ENCODE results near the gene KCNQ1.

Gene KCNQ1

DNA sequence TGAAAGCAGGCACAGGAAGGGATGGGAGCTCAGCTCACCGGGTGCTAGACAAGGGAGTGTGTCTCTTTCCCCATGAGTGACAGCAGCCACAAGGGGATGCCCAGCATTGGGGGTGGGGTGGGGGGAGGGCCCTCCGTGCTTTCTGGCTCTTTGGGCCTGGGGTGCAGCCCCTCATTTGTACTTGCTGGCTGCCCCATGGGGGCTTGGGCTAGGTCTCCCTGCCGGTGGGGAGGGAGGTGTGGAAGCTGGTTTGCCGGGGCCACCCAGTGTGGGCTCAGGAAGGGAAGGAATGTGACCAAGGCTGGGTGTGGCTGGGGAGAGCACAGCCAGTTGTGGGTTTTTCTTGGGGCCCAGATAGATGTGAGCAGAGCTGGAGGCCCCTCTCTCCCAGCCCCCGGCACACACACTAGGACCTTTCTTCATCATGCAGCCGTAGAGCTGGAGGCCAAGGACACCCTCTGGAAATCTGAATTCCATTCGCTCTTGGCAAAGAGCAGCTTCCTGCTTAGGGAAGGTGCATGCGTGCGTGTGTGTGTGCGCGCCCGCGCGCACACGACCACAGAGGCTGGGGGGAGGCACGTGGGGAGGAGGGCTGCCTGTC lies 229.2 kb downstream of the KCNQ1 start:
- DNase-seq (ENCODE audit: insufficient read length, low spot score) (no peak), FAIRE-seq (no peak)

DNA sequence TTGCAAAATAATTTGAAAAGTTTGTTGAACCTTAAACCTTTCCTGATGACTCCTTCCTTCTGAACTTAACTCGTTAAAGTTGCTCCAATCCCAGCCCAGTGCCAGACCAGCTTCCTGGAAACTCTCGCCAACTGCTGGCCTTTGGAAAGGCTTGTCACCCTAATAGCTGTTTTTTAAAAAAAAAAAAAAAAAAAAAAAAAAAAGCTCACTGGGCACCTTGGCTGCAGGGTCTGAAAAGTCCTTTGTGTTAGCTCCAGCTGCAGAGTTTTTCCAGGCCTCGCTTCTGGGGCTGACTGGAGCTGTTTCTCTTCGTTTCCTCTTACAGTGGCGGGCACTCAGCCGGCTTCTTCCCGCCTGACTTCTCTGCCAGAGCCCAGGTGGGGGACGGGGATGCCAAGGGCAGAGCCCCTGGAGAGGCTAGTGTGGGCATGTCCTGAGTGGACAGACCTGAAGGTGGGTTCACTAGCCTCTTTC lies 229.9 kb downstream of the KCNQ1 start:
- FAIRE-seq: no peak
- no peak for DNase-seq (ENCODE audit: insufficient read length, low spot score)

DNA sequence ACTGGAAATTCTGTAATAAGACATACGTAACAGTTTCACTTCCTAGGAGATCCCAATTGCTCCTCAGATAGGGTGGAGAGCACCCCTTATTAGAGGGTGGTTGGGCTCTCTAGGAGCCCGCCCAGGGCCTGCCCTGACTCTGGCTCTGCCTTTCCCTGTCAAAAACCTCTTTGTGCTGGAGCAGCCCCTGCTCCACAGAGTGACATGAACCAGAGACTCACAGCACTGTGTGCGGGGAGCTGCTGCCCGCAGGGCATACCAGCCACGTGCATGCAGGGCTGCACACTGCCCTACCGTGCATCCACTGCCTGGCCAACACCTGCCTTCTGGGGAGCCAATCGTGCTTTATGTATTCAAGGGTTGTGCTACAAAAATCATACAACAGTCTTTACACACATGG lies 230.7 kb downstream of the KCNQ1 start:
- no peak for DNase-seq (ENCODE audit: insufficient read length, low spot score)
- FAIRE-seq: no peak

DNA sequence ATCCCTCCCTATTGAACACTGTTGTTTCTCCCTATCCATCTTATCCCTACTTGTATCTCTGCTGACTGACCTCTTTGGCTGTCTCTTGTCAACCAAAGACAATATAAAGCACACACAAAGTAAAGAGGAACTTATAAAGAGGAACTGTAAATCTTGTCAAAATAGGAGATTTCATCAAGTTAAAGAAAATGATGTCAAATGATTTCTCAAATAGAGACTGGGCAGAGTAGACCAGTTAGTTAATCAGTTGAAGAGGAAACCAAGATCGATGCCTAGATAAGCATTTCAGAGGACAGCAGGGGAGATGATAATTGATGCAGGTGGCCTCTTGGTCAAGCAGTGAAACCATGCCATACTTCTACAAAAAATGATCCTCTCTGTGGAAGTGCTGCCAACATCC lies 232.3 kb downstream of the KCNQ1 start:
- FAIRE-seq (no peak), DNase-seq (ENCODE audit: insufficient read length, low spot score) (no peak)

DNA sequence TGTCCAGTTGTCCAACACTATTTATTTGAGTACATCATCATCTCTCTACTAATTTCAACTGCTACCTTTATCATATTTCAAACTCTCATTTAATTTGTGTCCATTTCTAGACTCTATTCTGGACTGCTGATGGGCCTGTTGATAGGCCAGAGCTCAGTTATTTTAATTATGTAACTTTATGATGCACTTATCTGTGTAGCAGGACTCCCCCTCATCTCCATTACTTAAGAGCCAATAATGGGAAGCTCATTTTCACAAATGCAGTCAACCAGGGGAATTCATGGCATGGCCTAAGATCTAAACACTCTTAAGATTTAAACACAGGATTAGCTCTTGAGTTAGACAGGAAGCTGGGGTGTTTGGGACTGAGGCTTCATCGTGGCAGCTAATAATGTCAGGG lies 233.6 kb downstream of the KCNQ1 start:
- FAIRE-seq (no peak), DNase-seq (ENCODE audit: insufficient read length, low spot score) (no peak)

DNA sequence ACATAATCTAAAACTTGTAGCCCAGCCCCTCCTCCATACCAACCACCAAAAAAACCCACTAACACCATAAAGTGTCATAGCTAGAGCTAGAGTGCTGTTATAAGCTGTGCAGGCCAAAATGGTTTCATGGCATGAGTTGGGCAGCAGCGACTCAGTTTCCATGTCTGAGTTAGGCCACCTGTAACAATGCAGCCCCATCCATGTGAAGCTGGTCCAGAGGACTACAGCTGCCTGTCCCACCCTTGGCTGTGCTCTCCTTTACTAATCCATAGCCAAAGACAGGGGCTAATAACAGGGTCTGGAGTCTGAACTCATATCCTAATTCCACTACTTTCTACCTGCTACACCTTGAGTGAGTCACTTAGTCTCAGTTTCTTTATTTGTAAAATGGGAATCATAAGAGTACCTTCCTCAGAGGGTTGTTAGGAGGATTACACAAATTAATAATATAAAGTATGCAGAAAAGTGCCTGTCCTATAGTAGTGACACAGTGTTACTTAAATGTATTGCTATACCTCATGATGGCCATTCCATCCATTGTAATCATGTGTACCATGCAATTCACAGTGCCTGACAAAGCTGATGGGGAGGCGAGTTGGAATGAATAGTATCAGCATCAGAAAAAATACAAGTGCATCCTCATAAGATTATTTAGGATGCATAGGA lies 234.3 kb downstream of the KCNQ1 start:
- no peak for DNase-seq (ENCODE audit: insufficient read length, low spot score)
- FAIRE-seq: no peak

DNA sequence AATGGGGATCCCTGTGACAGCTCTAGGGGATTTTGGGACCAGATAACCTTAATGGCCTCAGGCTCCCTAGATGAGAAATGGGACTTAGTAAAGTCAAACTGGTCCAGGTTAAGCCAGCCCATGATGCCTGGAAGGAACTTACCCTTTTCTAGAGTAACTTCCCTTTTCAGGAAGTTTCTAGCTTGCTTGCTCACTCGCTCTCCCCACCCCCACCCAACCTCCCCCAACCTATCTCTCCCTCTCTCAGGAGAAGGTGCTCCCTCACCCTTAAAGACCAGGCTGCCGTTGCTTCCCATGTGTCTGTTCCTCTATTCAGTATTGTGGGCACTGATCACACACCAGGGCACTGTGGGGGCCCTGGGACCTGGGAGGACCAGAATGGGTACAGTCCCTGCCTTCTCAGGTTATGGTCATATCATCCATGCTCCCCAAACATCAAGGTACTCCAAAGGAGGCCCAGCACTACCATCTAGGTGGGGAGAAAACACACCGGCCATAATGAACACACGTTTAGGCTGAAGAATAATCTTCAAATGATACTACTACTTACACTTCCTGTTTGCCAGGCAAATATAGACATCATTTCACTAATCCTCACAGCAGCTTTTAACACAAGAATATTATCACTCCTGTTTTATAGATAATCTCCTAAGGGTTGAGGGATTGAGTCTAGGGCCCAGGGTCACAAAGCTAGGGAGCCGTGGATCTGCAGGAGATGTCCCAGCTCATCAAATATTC lies 236.8 kb downstream of the KCNQ1 start:
- DNase-seq (ENCODE audit: insufficient read length, low spot score) (no peak), FAIRE-seq (no peak)

DNA sequence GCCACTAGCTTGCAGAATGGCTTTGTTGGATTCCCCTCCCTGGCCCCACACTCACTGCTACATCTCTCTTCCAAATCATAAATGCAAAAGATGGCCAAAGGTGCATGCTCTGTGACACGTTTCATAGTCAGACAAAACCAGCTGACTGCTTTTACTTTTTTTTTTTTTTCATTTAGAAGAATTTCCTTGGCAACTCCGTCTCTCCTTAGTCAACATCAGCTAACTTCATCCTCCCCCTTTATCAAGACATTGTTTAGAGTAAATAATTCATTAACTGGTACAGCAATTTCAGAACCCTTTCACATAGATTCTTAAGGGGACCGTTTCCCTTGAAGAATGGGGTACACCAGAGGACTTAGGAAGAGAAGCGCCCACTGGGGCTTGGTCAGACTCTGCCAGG lies 239.0 kb downstream of the KCNQ1 start:
- no peak for FAIRE-seq

DNA sequence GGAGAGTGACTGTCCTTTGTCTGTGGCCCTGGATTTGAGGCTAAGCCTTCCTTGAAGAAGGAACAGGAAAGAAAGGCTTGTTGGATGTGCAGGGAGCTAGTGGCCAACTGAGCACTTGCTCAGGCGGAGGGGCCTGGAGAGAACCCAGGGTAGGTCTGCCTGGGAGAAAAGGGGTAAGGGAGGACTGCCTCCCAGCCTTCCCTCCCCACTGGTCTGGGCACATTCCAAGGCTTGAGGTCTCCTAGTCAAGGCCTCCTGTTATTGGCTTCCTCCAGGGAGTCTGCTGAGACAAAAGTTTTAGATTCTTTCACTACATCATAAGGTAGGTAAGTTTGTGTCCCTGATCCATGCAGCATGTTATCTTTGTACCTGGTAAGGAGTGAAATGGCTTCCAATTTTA lies 239.8 kb downstream of the KCNQ1 start:
- FAIRE-seq: no peak
- no peak for DNase-seq (ENCODE audit: insufficient read length, low spot score)

More for the DNA sequence above, 239.0 kb downstream of the KCNQ1 start:
- DNase-seq (ENCODE audit: insufficient read length, low spot score): no peak

DNA sequence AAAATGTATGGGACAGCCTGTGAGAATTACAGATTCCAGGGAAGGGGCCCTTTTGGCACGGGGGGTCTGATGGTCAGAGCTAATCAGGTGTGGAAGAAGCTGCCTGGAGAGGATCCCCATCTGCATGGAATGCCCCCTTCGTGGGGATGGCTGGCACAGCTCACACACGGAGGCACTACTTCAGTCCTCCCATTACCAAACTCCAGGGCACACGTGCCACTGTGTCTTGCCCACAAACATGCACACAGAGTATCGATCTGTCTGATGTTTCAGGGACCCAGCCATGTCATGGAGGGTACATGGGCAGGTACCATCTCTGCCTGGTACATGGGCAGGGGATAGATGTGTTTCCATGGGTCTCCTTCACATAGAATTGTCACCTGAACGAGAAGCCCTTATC lies 240.2 kb downstream of the KCNQ1 start:
- DNase-seq (ENCODE audit: insufficient read length, low spot score): no peak
- no peak for FAIRE-seq

DNA sequence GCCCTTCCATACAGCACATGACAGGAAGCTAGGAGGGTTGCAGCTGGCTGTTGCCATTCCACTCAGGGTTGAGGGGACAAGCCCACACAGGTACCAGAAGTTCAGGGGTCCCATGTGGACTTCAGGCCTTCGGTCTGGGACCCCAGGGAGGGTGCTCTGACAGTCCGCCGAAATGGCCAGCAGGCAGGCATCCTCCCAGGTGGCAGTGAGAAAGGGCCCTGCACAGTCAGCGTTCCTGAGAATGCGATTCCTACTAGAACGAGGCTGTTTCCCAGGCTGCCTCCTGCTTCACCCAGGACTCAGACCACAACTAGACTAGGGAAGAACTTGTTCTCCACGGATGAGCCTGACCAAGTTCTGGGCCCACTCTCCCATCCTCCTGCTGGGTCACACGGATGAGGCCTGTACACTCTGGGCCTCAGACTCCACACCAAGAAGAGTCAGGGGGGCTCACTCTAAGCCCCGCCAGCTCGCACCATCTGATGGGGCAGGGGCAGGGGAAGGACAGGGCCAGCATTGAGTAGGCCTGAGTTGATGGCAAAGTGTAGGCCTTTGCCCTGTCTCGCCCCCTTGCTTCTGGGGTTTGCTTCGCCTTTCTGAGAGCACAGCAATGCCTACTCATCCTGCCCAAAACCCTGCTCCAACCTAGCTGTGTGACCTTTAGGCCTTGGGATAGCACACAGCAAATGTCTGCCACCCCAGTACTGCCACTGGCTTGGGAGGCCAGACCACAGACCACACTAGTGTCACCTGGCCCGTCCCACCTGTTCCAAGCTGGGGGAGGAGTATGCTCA lies 241.0 kb downstream of the KCNQ1 start:
- no peak for DNase-seq (ENCODE audit: insufficient read length, low spot score)
- no peak for FAIRE-seq

DNA sequence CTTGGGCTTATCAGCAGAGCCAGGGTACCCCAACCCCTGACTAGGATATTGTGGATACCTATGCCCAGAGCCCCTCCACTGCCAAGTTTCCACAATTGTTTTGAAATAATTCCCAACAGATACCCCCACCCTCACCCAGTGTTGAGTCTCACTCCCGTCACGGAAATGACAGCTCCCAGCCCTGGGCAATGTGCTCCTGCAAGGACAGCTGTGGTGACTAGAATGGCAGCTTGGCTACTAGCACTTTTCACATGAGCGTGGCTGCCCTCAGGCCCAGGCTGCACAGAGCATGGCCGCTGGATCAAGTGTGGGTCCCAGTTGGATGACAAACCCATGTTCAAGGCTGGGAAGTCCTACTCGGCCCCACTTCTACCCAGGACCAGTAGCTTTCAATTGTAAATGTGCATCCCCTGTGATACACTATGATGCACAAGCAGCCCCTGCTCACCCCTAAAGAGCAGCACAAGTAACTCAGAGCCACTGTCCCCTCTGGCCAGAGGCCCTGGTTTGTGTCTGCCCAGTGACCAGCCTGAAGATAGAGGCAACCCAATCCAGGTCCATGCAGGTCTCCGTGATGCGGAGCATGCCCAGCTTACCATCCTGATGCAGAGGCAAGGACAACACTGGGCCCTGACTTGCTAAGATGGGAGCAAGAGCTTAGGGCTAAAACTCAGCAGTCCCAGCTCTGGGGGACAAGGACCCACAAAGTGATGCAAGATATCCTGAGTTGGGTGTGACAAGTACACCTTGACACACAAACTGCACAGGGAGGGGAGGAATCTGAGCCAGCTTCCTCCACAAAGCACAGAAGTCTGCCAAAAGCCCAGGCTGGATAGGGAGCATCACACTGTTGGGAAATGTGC lies 241.8 kb downstream of the KCNQ1 start:
- DNase-seq (ENCODE audit: insufficient read length, low spot score): no peak
- FAIRE-seq: no peak

DNA sequence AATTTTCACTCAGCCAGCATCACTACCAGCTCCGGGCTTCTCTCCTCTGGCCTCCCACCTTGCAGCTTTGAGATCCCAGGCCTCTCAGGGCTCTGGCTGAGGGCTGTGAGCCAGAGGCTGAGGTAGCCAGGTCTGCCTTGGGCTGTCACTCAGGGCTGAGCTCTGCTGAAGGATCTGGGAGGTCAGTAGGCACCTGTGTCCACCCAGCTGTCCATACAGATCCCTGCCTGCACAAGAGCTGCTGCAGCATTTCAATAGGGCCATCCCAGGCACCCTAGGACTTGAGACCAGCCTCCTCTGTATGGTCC lies 242.4 kb downstream of the KCNQ1 start:
- FAIRE-seq (no peak), DNase-seq (ENCODE audit: insufficient read length, low spot score) (no peak)

DNA sequence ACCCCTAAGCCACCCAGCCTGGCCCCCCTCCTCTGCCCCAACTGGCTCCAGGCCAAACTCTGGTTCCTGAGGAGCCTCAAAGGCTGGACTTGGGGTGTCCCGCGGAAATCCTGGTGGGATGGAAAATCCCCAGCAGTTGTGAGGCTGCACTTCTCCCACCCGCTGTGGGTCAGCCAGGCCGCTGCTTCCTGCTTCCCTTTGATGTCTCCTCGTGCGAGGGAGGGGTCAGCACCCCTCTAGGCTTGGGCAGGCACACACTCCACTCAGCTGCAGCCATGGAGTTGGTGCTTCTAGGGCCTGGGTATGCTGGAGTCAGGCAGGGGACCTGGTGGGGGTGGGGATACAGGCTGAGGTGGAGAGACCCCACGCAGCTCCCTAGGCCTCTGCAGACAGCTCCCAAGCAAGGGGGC lies 243.0 kb downstream of the KCNQ1 start:
- no peak for DNase-seq (ENCODE audit: insufficient read length, low spot score)
- FAIRE-seq: no peak

DNA sequence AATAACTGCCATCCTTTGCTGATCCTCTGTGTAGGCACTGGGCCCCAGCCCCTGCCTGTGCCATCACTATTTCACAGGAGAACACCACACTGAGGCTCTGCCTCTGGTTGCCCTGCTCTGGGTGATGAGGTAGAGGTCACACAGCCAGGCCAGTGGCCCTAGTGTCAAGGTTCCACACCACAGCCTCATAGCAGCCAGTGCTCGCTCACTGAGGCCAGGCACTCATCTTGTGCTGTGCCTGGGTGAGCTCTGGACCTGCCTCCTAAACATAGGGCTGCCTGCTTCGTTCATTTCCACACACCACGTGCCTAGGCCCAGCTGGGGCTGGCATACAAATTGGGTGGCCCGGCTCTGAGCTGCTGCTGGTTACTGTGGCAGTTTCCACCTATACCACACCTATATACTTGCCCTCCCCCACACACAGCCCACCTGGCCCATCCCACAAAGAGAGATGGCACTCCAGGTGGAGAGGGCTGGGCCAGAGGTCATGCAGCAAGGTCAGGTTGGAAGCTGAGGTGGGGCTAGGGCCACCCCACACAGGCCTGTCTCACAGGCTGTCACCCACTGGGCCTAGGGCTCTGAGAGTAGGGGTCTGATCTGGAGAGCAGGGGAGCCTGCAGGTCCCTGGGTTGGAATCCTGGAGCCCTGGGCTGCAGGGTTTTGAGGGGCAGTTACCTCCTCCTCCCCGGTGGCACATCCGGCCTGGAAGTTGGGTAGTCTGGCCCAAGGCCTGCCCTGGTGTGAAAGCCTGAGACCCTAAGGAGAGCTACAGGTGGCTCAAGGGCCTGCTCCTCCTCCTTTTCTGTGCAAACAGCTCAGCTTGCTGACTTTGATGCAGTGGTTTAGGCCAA lies 243.8 kb downstream of the KCNQ1 start:
- FAIRE-seq (no peak), DNase-seq (ENCODE audit: insufficient read length, low spot score) (no peak)

DNA sequence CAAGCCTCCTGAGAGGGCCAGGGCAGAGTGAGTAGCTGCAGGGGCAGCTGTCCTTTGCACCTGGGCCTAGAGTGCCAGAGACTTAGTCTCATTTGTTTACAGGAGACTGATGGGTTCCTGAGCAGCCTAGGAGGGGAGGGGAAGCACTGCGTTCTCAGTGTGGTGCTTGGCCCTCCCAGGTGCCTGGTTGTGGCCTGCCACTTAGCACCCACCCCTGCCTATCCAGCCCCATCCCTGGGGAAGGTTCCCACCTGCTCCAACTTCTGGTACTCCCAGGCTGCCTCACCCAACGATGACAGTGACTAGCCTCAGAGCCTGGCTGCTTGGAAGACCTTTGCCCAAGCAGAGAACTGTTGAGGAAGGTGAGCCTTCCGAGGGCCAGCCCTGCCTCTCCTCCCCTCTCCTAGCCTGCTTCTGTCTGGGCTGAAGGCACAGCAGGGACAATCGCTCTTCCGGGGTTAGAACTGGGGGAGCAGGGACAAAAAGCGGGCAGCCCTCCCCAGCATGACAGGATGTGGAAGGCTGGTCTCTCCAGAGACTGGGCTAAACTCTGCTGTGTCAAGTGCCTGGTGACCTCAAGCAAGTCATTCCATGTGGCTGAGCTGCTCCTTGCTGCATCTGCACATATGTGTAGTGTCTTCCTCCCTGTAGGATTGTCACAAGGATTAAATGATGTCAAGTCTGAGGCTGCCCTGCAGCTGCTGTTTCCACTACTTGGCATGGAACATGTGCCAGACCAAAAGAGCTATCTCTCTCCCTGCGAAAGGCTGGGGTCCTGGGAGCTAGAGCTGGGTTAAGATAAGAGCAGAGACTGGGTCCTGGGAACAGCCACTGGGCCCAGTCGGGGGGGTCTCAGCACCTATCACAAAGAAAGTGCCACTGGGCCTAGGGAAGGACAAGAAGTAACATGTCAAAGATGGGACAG lies 245.1 kb downstream of the KCNQ1 start:
- DNase-seq (ENCODE audit: insufficient read length, low spot score) (no peak), FAIRE-seq (no peak)

DNA sequence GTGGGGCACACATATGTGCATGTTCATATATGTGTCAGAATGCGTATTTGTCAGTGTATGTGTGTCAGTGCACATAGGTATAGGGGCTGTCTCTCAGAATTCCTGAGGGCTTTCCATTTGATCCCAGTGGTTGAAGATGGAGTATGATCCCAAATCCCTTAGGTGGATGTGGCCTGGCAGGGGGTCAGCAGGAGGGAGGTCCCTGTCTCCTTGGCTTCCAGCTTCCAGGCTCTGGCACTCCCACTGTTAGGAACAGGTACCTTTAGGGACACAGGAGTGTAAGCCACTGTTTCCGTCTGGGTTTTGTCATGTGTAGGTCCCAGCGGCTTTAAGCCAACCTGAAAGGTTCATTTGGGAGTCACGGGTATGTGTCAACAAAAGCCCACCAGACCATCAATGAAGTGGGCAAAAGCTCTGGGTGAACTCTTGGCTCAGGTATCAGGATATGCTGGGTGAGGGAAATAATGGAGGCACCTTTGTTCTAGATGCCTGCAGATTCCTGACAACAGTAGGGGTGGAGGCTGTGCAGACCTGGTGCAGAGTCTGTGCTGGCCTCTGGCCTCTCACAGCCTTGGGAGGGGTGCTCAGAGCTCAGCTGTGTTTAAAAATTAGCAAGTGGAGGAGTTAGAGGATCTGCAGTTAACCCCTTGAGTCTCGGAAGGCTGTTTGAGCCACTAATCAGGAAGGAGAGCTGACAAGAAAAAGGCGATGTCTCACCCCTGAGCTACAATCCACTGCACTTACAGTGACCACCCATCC lies 246.0 kb downstream of the KCNQ1 start:
- FAIRE-seq (no peak), DNase-seq (ENCODE audit: insufficient read length, low spot score) (no peak)

DNA sequence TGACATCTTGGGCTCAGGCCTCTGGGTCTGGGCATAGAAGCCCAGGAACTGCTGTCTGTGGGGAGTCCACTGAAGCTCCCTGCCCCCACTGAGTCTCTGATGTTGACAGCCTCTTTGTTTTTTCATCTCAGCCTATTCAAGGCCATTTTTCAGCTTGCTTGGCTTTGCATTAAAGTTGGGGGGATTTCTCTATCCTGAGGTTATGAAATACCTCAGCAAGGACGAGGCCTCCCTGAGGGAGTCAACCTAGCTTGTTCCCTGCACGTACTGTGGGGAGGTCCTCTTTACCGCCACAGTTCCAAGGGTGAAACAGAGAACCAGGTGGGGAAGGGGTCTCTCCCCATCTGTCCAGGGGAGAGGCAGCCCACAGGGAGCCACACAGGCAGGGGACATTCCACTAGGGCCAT lies 246.6 kb downstream of the KCNQ1 start:
- no peak for FAIRE-seq

More for the DNA sequence above, 246.6 kb downstream of the KCNQ1 start:
- no peak for DNase-seq (ENCODE audit: insufficient read length, low spot score)
